ENCODE measurements around the gene MAGI2.

The MAGI2 gene

DNA sequence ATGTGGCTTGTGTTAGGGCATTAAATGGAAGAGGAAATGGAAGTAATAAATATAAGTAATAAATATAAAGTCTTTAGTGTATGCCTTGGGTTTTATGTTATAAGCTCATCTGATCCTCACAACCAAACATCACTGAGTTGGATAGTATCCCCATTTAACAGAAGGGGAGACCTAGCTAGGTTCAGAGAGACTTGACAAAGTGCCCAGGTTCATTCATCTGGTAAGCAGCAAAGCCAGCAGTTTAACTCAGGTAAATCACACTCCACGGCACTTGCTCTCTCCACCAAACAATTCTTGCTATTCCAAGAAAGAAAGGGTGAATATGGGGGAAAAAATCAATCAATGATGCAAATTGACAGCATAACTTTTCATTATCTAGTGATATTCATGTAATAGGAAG, 167.3 kb downstream of the MAGI2 start:
- DNase-seq (ENCODE audit: low read depth, low spot score) = no peak
- H3K4me3 ChIP-seq (ENCODE audit: low read length) = no peak overlapping the region

GRCh38 chr7:79285756-79286155, 167.7 kb downstream of the MAGI2 start:
- DNase-seq (ENCODE audit: low read depth, low spot score) = no peak
- H3K4me3 ChIP-seq (ENCODE audit: low read length) = no peak overlapping the region

- no peak for DNase-seq (ENCODE audit: low read depth, low spot score)
- no peak overlapping the region for H3K4me3 ChIP-seq (ENCODE audit: low read length)
Measured at GRCh38 chr7:79284211-79284610, 169.3 kb downstream of the MAGI2 start.

GRCh38 chr7:79282882-79283602, 170.4 kb downstream of the MAGI2 start:
- no peak overlapping the region for H3K4me3 ChIP-seq (ENCODE audit: low read length)
- DNase-seq (ENCODE audit: low read depth, low spot score) = no peak

DNA sequence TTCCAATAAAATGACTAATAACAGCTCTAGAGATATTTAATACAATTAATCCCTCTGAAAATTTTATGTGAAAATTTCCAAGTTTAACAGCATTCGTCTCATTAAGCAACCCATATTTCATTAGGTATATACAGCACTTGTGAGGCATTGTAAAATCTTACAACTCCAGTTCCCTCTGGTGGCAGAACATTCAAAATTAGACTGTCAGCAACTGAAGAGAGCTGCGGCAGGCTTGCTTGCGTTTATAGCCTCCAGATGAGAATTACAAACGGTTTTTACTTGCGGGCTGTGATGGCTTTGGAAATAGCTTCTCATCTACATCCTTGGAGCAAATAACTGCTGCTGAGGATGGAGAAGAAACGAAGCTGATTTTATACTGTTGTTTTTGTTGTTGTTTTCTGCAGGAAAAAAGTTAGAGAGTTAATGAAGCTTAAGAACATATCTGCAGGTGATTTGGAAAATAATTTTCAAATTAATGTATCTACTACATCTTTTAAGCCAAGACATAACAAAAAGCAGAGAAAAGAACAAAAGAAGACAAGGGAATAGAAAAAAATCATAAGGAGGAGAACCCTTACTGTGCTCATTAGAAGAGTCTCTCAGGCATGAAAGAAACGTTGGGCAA, 171.3 kb downstream of the MAGI2 start:
- peak; percentile 9 for DNase-seq (ENCODE audit: low read depth, low spot score)
- H3K4me3 ChIP-seq (ENCODE audit: low read length) = no peak overlapping the region

GRCh38 chr7:79281426-79281825, 172.0 kb downstream of the MAGI2 start:
- DNase-seq (ENCODE audit: low read depth, low spot score) = no peak
- H3K4me3 ChIP-seq (ENCODE audit: low read length) = no peak overlapping the region

GRCh38 chr7:79272938-79273337, 180.5 kb downstream of the MAGI2 start:
- no peak for DNase-seq (ENCODE audit: low read depth, low spot score)
- no peak overlapping the region for H3K4me3 ChIP-seq (ENCODE audit: low read length)

DNA sequence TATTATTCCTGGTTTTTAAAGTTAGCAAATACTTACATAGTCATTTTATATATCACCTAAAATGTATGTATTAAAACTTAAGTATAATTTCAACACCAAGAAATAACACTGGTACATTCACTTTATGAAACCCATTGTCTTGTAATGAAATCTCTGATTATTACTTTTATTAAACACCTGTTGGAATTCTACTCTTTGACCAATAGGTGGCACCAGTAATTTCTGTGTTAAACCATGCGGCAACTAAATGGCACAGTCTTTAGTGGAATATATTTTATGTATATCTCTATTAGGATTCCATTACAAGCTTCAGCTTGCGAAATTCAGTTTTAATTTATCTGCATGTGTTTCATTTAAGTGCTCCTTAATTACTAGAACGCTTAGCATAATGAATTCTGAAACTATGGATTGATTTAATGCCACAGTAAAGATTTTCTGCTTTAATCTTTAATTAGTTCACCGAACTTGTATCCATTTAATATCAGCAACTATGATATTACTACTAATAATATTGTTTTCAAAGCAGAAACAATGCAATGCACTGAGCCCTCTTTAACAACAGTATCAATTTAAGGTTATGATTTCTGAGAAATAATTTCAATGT, 181.3 kb downstream of the MAGI2 start:
- no peak overlapping the region for H3K4me3 ChIP-seq (ENCODE audit: low read length)
- peak; percentile 9 for DNase-seq (ENCODE audit: low read depth, low spot score)

DNA sequence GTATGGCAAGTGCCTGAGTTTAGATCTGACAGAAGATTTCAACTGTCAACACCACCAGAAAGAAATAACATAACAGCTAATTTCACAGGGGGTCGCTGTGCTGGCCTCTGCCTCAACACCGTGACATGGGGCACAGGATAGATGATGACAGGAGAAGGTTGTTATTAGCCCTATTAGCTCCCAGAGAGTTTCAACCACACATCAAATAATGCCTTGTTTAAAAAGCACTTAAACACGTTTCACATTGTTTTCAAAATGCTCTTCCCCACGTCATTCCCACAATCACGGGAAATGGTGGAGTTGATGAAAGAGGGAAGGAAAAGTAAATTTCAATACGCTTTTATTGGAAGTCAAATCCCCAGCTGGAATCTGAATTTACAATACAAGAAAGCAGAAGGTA, 184.7 kb downstream of the MAGI2 start:
- no peak for DNase-seq (ENCODE audit: low read depth, low spot score)
- H3K4me3 ChIP-seq (ENCODE audit: low read length) = no peak overlapping the region

GRCh38 chr7:79258826-79259225, 194.6 kb downstream of the MAGI2 start:
- no peak overlapping the region for H3K4me3 ChIP-seq (ENCODE audit: low read length)
- DNase-seq (ENCODE audit: low read depth, low spot score) = no peak

- H3K4me3 ChIP-seq (ENCODE audit: low read length) = no peak overlapping the region
- DNase-seq (ENCODE audit: low read depth, low spot score) = no peak
Measured at GRCh38 chr7:79257959-79258358, 195.5 kb downstream of the MAGI2 start.

DNA sequence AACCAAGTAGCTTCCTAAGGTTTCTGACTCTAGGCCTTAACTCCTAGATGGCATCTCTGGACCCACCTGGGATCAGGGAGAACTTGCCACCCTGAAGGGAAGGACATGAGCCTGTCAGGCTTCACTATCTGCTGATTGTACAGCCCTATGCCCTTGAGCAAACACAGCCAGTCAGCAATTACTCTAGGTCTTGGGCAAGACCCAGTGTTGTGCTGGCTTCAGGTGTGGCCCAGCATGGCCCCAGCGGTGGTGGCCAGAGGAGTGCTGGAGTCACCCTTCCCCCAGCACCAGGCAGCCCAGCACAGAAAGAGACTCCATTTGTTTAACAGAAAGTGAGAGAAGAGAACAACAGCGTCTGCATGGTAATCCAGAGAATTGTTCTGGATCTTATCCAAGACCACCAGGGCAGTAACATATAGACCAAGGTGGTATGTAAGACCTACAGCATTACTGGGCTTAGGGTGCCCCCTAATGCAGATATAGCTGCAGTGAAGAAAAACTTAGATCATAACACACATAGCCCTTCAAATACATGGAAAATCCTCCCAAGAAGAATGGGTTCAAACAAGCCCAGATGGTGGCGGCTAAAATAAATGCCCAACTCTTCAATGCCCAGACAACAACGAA, 207.7 kb downstream of the MAGI2 start:
- no peak for DNase-seq (ENCODE audit: low read depth, low spot score)
- H3K4me3 ChIP-seq (ENCODE audit: low read length) = no peak overlapping the region

DNA sequence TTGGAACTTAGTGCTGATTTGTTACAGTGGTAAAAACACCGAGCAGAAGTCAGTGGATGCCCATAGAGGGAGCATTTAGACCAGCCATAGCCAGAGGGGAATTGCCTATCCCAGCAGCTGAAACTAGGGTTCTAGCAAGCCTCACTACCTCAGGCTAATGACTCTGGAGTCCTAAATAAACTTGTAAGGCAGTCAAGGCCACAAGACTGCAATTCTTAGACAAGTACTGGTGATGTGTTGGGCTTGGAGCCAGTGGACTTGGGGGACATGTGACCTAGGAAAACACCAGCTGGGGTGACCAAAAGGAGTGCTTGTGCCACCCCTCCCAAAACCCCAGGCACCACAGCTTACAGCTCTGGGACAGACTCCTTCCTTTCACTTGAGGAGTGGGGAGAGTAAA, 209.0 kb downstream of the MAGI2 start:
- no peak for DNase-seq (ENCODE audit: low read depth, low spot score)

DNA sequence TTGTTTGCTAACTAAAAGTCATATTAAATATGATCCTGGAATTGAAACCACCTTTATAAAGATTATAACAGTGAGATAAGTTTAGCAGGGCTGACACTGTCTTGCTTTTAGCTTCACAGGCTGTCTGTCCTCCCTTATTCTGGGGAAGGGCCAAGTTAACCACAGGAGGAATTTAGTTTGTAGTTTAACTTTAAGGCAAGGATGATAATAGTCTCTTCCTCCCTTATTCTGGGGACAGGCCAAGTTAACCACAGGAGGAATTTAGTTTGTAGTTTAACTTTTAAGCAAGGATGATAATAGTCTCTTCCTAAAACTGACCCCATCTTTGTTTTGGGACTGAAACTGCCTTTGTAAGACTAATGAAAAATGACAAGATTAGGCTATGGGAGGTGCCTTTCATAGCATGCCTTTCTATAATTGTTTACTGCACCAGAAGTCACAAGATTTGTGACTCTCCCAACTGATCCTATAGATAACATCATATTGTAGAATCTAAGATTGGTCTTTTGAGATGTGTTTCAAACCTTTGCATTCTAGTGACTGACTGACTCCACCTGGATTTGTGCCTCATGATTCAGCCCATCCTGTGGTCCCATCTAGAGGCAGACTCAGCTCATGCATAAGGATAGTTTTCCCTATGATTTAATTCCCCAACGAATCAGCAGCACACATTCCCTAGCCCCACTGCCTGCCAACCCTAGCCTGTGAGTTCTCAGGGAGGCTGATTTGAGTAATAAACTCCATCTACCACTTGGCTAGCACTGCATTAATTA, 212.0 kb downstream of the MAGI2 start:
- H3K4me3 ChIP-seq (ENCODE audit: low read length) = no peak overlapping the region
- DNase-seq (ENCODE audit: low read depth, low spot score) = no peak

More for the DNA sequence above, 209.0 kb downstream of the MAGI2 start:
- H3K4me3 ChIP-seq (ENCODE audit: low read length) = no peak overlapping the region

DNA sequence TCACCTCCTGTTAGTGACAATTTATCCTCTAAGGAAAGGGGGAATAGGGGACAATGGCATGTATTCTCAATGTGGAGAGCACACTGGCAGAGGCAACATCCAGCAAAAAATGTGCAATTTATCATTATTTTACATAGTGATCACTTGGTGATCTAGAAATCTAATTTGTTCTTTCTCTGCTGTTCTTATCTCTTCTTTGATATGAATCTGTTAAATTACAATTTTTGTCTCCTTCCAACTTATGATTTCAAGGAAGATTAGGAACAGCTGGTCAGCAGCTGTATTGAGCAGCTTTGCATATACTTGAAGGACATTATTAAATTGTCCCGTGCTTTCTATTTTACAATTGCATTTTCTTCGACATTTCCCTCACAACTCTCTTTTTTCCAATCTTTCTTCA, 213.1 kb downstream of the MAGI2 start:
- DNase-seq (ENCODE audit: low read depth, low spot score) = no peak
- no peak overlapping the region for H3K4me3 ChIP-seq (ENCODE audit: low read length)

DNA sequence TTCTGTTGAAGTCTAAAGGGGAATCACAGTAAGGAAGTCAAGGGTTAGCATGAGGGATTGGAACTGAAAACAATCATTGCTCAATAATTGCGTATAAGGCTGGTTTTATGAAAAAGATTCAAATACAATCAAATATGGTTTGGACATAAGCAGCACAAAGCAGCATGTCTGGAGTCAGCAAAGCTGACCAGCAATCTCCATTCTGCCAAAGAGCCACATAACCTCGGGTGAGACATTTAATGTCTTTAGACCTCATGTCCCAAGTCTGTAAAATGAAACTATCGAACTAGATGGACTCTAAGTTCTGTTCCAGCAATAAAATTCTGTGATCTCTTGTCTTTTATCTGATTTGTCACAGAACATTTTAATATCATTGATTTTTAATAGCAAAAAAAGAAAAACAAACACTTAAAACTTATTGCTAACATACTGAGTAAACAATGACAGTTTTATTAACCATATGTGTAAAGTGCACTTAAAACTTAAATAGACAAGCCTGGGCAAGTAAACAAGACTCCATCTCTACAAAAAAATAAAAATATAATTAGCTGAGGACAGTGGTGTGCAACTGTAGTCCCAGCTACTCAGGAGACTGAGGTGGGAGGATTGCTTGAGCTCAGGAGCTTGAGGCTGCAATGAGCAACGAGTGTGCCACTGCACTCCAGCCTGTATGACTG, 217.0 kb downstream of the MAGI2 start:
- no peak overlapping the region for H3K4me3 ChIP-seq (ENCODE audit: low read length)
- no peak for DNase-seq (ENCODE audit: low read depth, low spot score)

DNA sequence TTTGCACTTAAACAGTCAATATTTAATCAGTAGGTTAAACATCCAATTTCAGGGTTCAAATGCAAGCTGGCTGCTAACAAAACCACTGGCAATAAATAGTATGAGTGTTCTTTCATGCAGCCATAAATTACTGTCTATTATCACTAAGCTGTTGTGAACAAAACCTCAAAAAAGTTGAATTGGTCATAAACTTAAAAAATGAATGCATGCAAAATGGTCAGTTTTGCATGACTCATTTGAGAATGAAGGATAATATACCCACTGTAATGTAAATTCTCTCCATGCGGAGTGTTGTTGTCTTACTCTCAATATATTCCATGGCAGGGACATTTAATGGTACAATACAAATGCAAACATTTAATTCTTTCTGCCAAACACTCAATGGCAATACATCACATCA, 226.4 kb downstream of the MAGI2 start:
- no peak for DNase-seq (ENCODE audit: low read depth, low spot score)
- no peak overlapping the region for H3K4me3 ChIP-seq (ENCODE audit: low read length)

DNA sequence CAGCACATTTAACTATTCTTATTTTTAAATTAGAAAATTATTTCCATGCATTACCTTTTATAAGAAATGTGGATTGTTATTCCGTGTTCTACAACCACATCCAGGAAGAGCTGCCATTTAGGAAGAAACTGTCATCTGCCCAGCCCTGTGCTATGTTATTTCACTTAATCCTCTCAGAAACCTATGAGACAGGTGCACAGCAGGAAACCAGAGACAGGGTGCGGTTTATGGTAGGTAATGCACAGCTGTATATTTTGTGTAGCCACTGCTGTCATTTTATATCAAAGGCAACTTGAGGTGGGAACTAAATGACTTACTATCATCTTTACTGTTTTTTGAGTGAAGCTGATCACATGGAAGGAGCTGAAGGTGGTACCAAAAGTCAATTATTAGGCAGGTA, 232.3 kb downstream of the MAGI2 start:
- DNase-seq (ENCODE audit: low read depth, low spot score) = peak; percentile 35
- H3K4me3 ChIP-seq (ENCODE audit: low read length) = no peak overlapping the region

All from Jurkat, Clone E6-1 (cell line).